Right lobe of liver (tissue), 4 donors: ENCODE results near the gene LAMB1.

Experiments
- POLR2A ChIP-seq: fragments of 450-650 bp; IDR thresholded peaks from one replicate; pipeline ENCODE4 v1.6.1; 2017; ENCODE audit warnings: antibody characterized with exemption, mild to moderate bottlenecking
- TF ChIP-seq, protein P1 (sequence below), 4 donors: fragments of 200-600 bp in 3 of 4; fragments of 450-650 bp in 1 of 4; IDR thresholded peaks; one replicate each; pipeline versions ENCODE4 v1.5.1 to v1.8.0; 2016 to 2022; ENCODE audit warnings: antibody characterized with exemption in 4 of 4, mild to moderate bottlenecking in 2 of 4
- donor health status: DM: no; HTN: no; CAD: no.
- donor health status: DM: no; HTN: no; CAD: no.
- donor health status: DM: no; HTN: yes; CAD: no.

DNA sequence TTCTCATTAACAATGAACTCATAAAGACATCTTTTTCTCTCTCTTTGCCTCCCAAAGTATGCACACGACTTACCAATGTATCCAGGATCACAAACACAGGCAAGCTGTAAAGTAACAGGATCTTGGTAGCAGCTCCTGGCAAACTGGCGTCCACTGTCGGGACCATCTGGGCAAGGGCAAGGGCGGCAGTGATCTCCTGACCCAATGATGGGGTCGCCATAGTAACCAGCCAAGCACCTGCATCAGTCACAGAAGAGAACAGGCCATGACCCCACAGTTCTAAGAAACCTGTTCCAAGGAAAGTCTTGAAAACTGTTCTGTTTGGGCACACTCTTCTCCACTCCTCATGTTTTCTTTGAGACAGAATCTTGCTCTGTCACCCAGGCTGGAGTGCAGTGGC is 47.6 kb downstream of the LAMB1 start:
- no peak for TF ChIP-seq POLR2A
- TF ChIP-seq, protein P1, sequence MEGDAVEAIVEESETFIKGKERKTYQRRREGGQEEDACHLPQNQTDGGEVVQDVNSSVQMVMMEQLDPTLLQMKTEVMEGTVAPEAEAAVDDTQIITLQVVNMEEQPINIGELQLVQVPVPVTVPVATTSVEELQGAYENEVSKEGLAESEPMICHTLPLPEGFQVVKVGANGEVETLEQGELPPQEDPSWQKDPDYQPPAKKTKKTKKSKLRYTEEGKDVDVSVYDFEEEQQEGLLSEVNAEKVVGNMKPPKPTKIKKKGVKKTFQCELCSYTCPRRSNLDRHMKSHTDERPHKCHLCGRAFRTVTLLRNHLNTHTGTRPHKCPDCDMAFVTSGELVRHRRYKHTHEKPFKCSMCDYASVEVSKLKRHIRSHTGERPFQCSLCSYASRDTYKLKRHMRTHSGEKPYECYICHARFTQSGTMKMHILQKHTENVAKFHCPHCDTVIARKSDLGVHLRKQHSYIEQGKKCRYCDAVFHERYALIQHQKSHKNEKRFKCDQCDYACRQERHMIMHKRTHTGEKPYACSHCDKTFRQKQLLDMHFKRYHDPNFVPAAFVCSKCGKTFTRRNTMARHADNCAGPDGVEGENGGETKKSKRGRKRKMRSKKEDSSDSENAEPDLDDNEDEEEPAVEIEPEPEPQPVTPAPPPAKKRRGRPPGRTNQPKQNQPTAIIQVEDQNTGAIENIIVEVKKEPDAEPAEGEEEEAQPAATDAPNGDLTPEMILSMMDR (IDR thresholded peaks at IDR 0.05): no peak
